HUES64 (cell line): Measurements from ENCODE around the gene OXT.

ENCODE experiments used
- H3K27ac ChIP-seq: 2 replicates; pipeline ENCODE4 v1.7.0; 2013; ENCODE audit warnings: low read depth, low read length, inconsistent platforms
- H3K27me3 ChIP-seq: 2 replicates; pipeline ENCODE4 v1.6.1; 2013; ENCODE audit warnings: mild to moderate bottlenecking, low read length; ENCODE audit not compliant: insufficient read depth
- H3K36me3 ChIP-seq: 2 replicates; pipeline ENCODE4 v1.6.1; 2013; ENCODE audit warnings: mild to moderate bottlenecking, low read length; ENCODE audit not compliant: insufficient read depth
- H3K4me1 ChIP-seq: 2 replicates; pipeline ENCODE4 v1.6.1; 2013; ENCODE audit warnings: mild to moderate bottlenecking, low read length, moderate library complexity; ENCODE audit not compliant: insufficient read depth
- H3K4me3 ChIP-seq: 2 replicates; pipeline ENCODE4 v1.5.1; 2013; ENCODE audit warnings: mild to moderate bottlenecking, low read length, moderate library complexity
- H3K9ac ChIP-seq: 2 replicates; pipeline ENCODE4 v1.6.1; 2013; ENCODE audit warnings: mild to moderate bottlenecking, low read depth, low read length
- H3K9me3 ChIP-seq: 2 replicates; pipeline ENCODE4 v1.6.1; 2013; ENCODE audit warnings: low read depth, low read length; ENCODE audit not compliant: insufficient read depth
- WGBS: fragments of 150-250, 120-280 bp; methylation state at CpG from one replicate; pipeline ENCODE4 v1.1.7; 2013; ENCODE audit warnings: missing lambda C conversion rate; 5-methylcytosine and 5-hydroxymethylcytosine counted together

The OXT gene

DNA sequence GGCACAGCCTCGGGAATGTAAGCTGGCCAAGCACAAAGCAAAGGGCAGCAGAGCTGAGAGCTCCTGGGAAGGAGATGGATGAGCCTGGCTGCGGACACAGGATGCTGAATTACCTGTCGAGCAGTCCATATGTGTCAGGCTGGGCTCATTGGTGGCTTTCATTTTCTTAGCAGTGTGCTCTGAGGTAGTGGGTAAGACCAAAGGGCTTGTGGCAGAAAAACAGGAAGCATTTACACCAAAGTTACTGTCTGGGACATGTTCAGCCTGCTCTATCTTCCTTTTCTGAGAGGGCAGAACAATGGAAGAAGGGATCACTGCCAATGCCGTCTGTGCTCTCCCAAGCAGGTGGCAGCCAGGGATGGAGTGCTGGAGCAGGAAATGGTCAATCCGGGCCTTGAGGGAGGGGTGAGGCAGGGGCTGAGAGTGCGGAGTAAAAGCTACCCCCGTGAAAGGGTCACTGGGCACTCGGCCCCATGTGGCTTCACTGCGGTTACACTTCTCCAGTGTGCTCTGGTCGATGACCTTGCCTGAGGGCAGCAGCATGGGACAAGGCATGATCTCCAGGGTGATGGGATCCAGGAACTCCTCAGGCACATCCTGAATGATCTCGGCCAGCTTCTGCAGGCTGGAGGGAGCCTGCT, 50.0 kb downstream of the OXT start:
- Histone ChIP-seq H3K4me3 (no peak overlapping the region), H3K9ac (no peak overlapping the region)
- WGBS = 95% methylated on average over 11 of the region's 11 CpGs

More for the DNA sequence above, 50.0 kb downstream of the OXT start:
- Histone ChIP-seq H3K36me3 (peaks cover 25% of the 10 kb centered on the region), H3K4me1 (no peaks in the 10 kb centered on the region), H3K27ac (no peak overlapping the region), H3K27me3 (no peaks in the 10 kb centered on the region), H3K9me3 (peaks cover 18% of the 10 kb centered on the region)
